T-helper 1 cell (primary cell): ENCODE measurements around the gene YIF1A.
"Not testable (repeated sequence)": the region's sequence is repeated elsewhere in the genome, so short reads cannot be mapped to it uniquely, and the experiment has no call there.

Experiments
- DNase-seq, 5 donors: peaks; one replicate each; pipeline ENCODE4 v3.0.0-alpha.2; 2012 to 2020

The YIF1A gene

GRCh38 chr11:66285250-66285947 lies 3.5 kb downstream of the YIF1A start:
- DNase-seq = no peak

- DNase-seq = no peak
Measured at GRCh38 chr11:66284526-66285078, 4.3 kb downstream of the YIF1A start.

- DNase-seq = no peak
Measured at GRCh38 chr11:66283461-66284105, 5.4 kb downstream of the YIF1A start.

- DNase-seq = peak; percentile 98 to 100 (median 100)
Measured at GRCh38 chr11:66282468-66283455, 6.2 kb downstream of the YIF1A start.

- no peak for DNase-seq
Measured at GRCh38 chr11:66281776-66282467, 7.0 kb downstream of the YIF1A start.

GRCh38 chr11:66281001-66281400 lies 7.9 kb downstream of the YIF1A start:
- DNase-seq = no peak

GRCh38 chr11:66280428-66280827 lies 8.5 kb downstream of the YIF1A start:
- DNase-seq = no peak

GRCh38 chr11:66279092-66279734 lies 9.7 kb downstream of the YIF1A start:
- DNase-seq = no peak

- DNase-seq = no peak
Measured at GRCh38 chr11:66278363-66279091, 10.4 kb downstream of the YIF1A start.

GRCh38 chr11:66277471-66278362 lies 11.2 kb downstream of the YIF1A start, which contains the start of gene CNIH2:
CNIH2 (plus strand) TSS chr11:66278175; CDS start chr11:66278457, 282 bp downstream.
- peak in 2 of 5 donors; percentile 31 to 65 for DNase-seq

- DNase-seq = not testable (repeated sequence)
Measured at GRCh38 chr11:66277064-66277463, 11.9 kb downstream of the YIF1A start.

- DNase-seq = not testable (repeated sequence)
Measured at GRCh38 chr11:66276619-66277018, 12.3 kb downstream of the YIF1A start.

GRCh38 chr11:66275984-66276612 lies 12.8 kb downstream of the YIF1A start:
- DNase-seq = no peak

- DNase-seq = no peak
Measured at GRCh38 chr11:66275396-66275795, 13.5 kb downstream of the YIF1A start.

GRCh38 chr11:66274219-66274618 lies 14.7 kb downstream of the YIF1A start:
- DNase-seq = no peak

GRCh38 chr11:66272596-66272995 lies 16.3 kb downstream of the YIF1A start:
- DNase-seq = no peak

- DNase-seq = no peak
Measured at GRCh38 chr11:66271816-66272215, 17.1 kb downstream of the YIF1A start.

GRCh38 chr11:66268952-66269905 lies 19.7 kb downstream of the YIF1A start:
- no peak for DNase-seq
